H1 (cell line): ENCODE data around the gene KLHL1.

ENCODE experiments used
- EP300 ChIP-seq, 2 experiments: IDR thresholded peaks; 1 replicate in 1 of 2; 2 replicates in 1 of 2; pipeline ENCODE4 v1.6.1; 2011 to 2012; ENCODE audit warnings: low read depth in 2 of 2, low read length in 2 of 2, mild to moderate bottlenecking in 2 of 2, borderline replicate concordance in 1 of 2, inconsistent platforms in 1 of 2, moderate library complexity in 1 of 2
- POLR2A ChIP-seq, 2 experiments: IDR thresholded peaks; 1 replicate in 1 of 2; 2 replicates in 1 of 2; pipeline ENCODE4 v1.6.1; 2011; ENCODE audit warnings: low read depth in 2 of 2, low read length in 2 of 2, mild to moderate bottlenecking in 2 of 2; ENCODE audit errors: control extremely low read depth in 1 of 2
- POLR2AphosphoS5 ChIP-seq: IDR thresholded peaks from 2 replicates; pipeline ENCODE4 v1.6.1; 2011; ENCODE audit warnings: low read depth, low read length
- RAD21 ChIP-seq, 2 experiments: IDR thresholded peaks in 1 of 2; conservative IDR thresholded peaks in 1 of 2; 2 replicates each; pipeline ENCODE4 v1.6.1; 2011; ENCODE audit warnings: low read depth in 2 of 2, low read length in 2 of 2, improper control_type of control experiment in 1 of 2, inconsistent platforms in 1 of 2, mild to moderate bottlenecking in 1 of 2, moderate library complexity in 1 of 2
- TCF12 ChIP-seq: IDR thresholded peaks from 2 replicates; pipeline ENCODE4 v1.6.1; 2011; ENCODE audit warnings: low read depth, mild to moderate bottlenecking, low read length
- TF ChIP-seq, protein P1 (sequence below), 3 experiments: IDR thresholded peaks; 1 replicate in 2 of 3; 2 replicates in 1 of 3; pipeline versions ENCODE4 v1.5.1 to v1.6.1; 2011; ENCODE audit warnings: low read length in 3 of 3, mild to moderate bottlenecking in 3 of 3, inconsistent platforms in 2 of 3, low read depth in 1 of 3, moderate library complexity in 1 of 3; ENCODE audit not compliant: insufficient read depth in 1 of 3; ENCODE audit errors: control extremely low read depth in 1 of 3

DNA sequence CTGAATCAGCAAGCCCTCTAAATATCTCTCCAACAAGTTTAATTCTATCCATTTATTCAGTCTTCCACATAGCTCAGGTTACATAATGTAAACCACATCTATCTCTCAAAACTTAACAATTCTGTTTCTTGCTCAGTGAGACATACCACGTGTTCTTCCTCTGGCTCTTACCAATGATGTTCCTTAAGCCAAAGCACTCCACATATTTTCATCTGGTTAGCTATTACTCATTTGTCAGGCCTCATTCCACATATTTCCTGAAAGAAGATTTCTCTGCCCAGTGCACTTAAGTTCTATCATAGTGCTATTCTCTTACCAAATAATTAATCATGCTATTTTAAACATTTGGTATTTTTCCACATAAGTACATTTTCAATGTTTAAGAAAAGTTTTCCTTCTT lies 403.9 kb downstream of the KLHL1 start:
- no peak for TF ChIP-seq EP300 (IDR thresholded peaks at IDR 0.05; ENCODE audit: borderline replicate concordance in 1 of 2, low read depth in 2 of 2, low read length in 2 of 2)
- TF ChIP-seq POLR2A (IDR thresholded peaks at IDR 0.05; ENCODE audit: control extremely low read depth in 1 of 2, low read depth in 2 of 2, low read length in 2 of 2) = no peak
- TF ChIP-seq TCF12 = no peak
- TF ChIP-seq RAD21 (IDR thresholded peaks at IDR 0.05 in 1 of 2, conservative IDR thresholded peaks at IDR 0.05 in 1 of 2; ENCODE audit: low read depth in 2 of 2, low read length in 2 of 2) = no peak
- TF ChIP-seq, protein P1, sequence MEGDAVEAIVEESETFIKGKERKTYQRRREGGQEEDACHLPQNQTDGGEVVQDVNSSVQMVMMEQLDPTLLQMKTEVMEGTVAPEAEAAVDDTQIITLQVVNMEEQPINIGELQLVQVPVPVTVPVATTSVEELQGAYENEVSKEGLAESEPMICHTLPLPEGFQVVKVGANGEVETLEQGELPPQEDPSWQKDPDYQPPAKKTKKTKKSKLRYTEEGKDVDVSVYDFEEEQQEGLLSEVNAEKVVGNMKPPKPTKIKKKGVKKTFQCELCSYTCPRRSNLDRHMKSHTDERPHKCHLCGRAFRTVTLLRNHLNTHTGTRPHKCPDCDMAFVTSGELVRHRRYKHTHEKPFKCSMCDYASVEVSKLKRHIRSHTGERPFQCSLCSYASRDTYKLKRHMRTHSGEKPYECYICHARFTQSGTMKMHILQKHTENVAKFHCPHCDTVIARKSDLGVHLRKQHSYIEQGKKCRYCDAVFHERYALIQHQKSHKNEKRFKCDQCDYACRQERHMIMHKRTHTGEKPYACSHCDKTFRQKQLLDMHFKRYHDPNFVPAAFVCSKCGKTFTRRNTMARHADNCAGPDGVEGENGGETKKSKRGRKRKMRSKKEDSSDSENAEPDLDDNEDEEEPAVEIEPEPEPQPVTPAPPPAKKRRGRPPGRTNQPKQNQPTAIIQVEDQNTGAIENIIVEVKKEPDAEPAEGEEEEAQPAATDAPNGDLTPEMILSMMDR (IDR thresholded peaks at IDR 0.05; ENCODE audit: control extremely low read depth in 1 of 3, insufficient read depth in 1 of 3, low read depth in 1 of 3, low read length in 3 of 3) = no peak
- no peak for TF ChIP-seq POLR2AphosphoS5
